ENCODE results near the gene NXPE3.

The NXPE3 gene

GRCh38 chr3:101812895-101813294 is 33.9 kb downstream of the NXPE3 start:
- no peak for TF ChIP-seq CTCF (conservative IDR thresholded peaks at IDR 0.05; ENCODE audit: low read depth)
- no peak for DNase-seq (ENCODE audit: low spot score)
- H3K27ac ChIP-seq = no peak overlapping the region
- ChIA-PET POLR2A (ENCODE audit: low non-redundant PET) (no interaction called here), CTCF (interaction anchor here (0.6 to 1.2 kb wide), 3 partner anchors 10 to 412 kb away, joined by 4 to 6 read pairs (median 5); no protein-coding TSS in a partner anchor)

GRCh38 chr3:101813817-101814440 is 34.9 kb downstream of the NXPE3 start:
- CTCF ChIA-PET = interaction anchor here (0.6 to 1.3 kb wide), 6 partner anchors 9 to 415 kb away, joined by 3 to 10 read pairs (median 4); no protein-coding TSS in a partner anchor
- no peak overlapping the region for H3K27ac ChIP-seq
- peak; percentile 71 for TF ChIP-seq CTCF (conservative IDR thresholded peaks at IDR 0.05; ENCODE audit: low read depth)
- DNase-seq (ENCODE audit: low spot score) = peak; percentile 26
- POLR2A ChIA-PET (ENCODE audit: low non-redundant PET) = no interaction called here

GRCh38 chr3:101814835-101815234 is 35.8 kb downstream of the NXPE3 start:
- CTCF ChIA-PET = interaction anchor here (0.6 kb wide), 2 partner anchors 35 to 326 kb away, joined by 3 to 5 read pairs; no protein-coding TSS in a partner anchor
- TF ChIP-seq CTCF (conservative IDR thresholded peaks at IDR 0.05; ENCODE audit: low read depth) = no peak
- DNase-seq (ENCODE audit: low spot score) = no peak
- POLR2A ChIA-PET (ENCODE audit: low non-redundant PET) = no interaction called here
- no peak overlapping the region for H3K27ac ChIP-seq

GRCh38 chr3:101816215-101817149 is 37.5 kb downstream of the NXPE3 start:
- CTCF ChIA-PET = no interaction called here
- TF ChIP-seq CTCF (conservative IDR thresholded peaks at IDR 0.05; ENCODE audit: low read depth) = no peak
- no peak overlapping the region for H3K27ac ChIP-seq
- POLR2A ChIA-PET (ENCODE audit: low non-redundant PET) = interaction anchor here (1.5 kb wide), 1 partner anchor 33 kb away, joined by 7 read pairs; the partner anchor contains the start of gene NFKBIZ
- DNase-seq (ENCODE audit: low spot score) = peak; percentile 51

- CTCF ChIA-PET = interaction anchor here (1.0 kb wide), 1 partner anchor 407 kb away, joined by 3 read pairs; no protein-coding TSS in a partner anchor
- no peak for DNase-seq (ENCODE audit: low spot score)
- POLR2A ChIA-PET (ENCODE audit: low non-redundant PET) = interaction anchor here (0.8 to 1.5 kb wide), 2 partner anchors 31 to 32 kb away, joined by 3 to 7 read pairs; partner anchors contain the start of gene NFKBIZ
- TF ChIP-seq CTCF (conservative IDR thresholded peaks at IDR 0.05; ENCODE audit: low read depth) = no peak
- H3K27ac ChIP-seq = no peak overlapping the region
These were observed 39.0 kb downstream of the NXPE3 start for GRCh38 chr3:101817992-101818391.

- POLR2A ChIA-PET (ENCODE audit: low non-redundant PET) = no interaction called here
- DNase-seq (ENCODE audit: low spot score) = no peak
- CTCF ChIA-PET = no interaction called here
- TF ChIP-seq CTCF (conservative IDR thresholded peaks at IDR 0.05; ENCODE audit: low read depth) = no peak
- H3K27ac ChIP-seq = no peak overlapping the region
These were observed 40.7 kb downstream of the NXPE3 start for GRCh38 chr3:101819649-101820206.
